GM21447 (cell line): ENCODE results near the gene TGFBR3.

ENCODE experiments used
- ATAC-seq: cut with Tn5 transposase; IDR thresholded peaks from one replicate; pipeline ENCODE4 v1.9.1; 2021; ENCODE audit not compliant: unreplicated experiment

The TGFBR3 gene

GRCh38 chr1:91827459-91828321 is 58.3 kb downstream of the TGFBR3 start:
- ATAC-seq, result no peak

DNA sequence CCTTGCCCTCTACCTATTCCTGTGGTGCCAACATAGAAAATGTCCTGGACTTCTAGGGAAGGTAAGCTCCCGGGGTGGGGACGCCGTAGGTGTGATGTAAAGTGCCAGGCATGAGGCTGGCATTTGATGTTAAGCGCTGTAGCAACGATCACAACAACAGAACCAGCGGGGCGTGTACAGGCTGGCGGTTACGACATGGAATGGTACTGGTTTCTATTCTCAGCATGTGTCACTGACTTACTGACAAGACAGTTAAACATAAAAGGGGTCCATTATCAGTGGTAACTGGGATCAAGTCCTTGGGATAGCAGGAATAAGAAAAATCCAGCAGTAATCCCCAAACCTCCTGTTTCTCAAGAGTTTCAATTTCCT is 58.9 kb downstream of the TGFBR3 start:
- ATAC-seq, result no peak

DNA sequence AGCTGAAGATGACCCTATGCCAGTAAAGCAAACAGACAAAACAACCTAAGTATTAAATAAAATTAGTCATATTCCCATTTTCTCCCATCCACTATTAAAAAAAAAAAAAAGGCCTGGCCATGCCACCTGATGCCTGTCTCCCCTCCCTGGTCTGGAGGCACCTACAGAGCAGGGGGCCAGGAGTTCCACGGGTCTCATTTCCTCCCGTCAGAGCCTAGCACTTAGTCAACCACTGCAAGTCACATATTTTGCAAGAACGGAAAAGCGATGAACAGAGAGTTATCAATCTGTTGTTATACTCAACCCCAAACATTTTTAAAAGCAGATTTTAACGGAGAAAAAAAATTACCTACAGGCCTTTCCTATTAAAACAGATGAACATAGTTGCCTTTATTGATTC is 59.3 kb downstream of the TGFBR3 start:
- ATAC-seq, result no peak

DNA sequence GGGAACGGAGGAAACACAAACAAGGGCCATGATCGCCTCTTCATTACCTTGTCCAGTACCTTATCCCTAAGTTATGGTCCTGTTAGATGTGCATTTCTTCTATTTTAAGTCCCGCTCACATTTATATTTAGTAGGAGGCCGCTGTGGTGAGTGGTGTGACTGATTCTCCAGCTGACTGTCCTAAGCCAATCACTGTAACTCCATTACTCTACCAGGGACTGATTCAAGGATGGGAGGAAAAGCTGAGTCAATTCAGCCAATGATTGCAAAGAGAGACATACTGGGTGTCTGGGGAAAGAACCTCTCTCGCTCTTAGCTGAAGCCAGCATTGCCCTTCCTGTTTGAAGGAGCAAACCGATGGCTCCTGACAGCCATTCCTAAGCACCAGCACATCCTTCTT is 59.7 kb downstream of the TGFBR3 start:
- ATAC-seq, result no peak

- no peak for ATAC-seq
These were observed 64.7 kb downstream of the TGFBR3 start for GRCh38 chr1:91821126-91821868.

- no peak for ATAC-seq
These were observed 66.7 kb downstream of the TGFBR3 start for GRCh38 chr1:91819038-91819788.

GRCh38 chr1:91818713-91818975 is 67.3 kb downstream of the TGFBR3 start:
- ATAC-seq, result no peak

GRCh38 chr1:91817211-91817905 is 68.6 kb downstream of the TGFBR3 start:
- ATAC-seq, result no peak

DNA sequence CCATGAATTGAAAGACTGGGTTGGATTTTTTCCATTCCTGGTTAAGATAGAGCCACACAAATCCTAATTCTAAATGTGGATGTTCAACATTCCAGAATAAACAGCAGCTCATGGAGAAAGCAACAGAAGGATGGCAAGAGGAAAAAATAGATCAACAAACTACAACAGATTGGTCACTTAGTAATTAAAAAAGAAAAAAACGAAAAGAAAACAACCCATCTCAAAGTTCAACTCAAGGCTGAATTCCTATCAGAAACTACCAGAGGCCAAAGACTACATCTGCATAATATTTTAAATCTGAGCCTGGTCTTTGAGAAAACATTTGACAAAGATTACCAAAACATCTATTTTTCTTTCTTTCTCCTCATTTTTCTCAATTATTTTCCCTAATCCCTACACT is 69.9 kb downstream of the TGFBR3 start:
- no peak for ATAC-seq

GRCh38 chr1:91814448-91814847 is 71.5 kb downstream of the TGFBR3 start:
- ATAC-seq, result no peak

DNA sequence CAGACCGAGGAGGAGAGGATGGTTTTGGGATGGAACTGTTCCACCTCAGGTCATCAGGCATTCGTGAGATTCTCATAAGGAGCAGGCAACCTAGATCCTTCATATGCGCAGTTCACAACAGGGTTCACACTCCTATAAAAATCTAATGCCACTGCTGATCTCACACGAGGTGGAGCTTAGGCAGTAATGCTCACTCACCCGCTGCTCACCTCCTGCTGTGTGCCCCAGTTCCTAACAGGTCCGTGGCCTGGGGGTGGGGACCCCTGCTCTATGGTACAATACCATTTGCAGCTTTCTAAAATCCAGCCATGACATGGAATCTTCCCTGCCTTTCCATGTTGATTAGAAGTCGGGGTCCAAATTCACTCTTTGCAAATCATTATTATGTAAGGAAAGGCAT is 72.1 kb downstream of the TGFBR3 start:
- no peak for ATAC-seq

- no peak for ATAC-seq
These were observed 74.5 kb downstream of the TGFBR3 start for GRCh38 chr1:91811363-91812025.

GRCh38 chr1:91809317-91809716 is 76.6 kb downstream of the TGFBR3 start:
- no peak for ATAC-seq

DNA sequence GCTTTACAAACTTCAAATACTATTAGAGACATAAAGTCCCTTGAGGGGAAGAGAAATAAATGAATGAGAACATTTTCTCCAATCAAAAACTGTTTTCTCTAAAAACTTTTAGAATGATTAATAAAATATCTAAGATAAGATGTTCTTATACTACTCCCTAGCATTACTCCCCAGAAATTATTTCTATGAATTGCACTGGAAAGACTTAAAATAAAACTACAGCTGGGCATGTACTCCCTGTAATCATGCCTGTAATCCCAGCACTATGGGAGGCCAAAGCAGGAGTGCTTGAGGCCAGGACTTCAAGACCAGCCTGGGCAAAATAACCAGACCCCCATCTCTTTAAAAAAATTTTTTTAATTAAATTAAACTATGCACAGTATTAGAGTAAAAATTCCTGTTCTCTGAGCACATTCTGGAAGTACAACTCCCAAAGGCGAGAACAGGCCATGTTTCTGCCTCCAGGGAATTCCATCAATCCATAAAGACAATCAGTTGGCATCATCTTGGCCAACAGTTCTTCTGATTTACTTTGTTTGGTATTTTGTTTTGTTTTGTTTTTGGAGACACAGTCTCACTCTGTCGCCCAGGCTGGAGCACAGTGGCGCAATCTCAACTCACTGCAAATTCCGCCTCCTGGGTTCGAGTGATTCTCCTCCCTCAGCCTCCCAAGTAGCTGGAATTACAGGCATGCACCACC is 77.9 kb downstream of the TGFBR3 start:
- no peak for ATAC-seq

DNA sequence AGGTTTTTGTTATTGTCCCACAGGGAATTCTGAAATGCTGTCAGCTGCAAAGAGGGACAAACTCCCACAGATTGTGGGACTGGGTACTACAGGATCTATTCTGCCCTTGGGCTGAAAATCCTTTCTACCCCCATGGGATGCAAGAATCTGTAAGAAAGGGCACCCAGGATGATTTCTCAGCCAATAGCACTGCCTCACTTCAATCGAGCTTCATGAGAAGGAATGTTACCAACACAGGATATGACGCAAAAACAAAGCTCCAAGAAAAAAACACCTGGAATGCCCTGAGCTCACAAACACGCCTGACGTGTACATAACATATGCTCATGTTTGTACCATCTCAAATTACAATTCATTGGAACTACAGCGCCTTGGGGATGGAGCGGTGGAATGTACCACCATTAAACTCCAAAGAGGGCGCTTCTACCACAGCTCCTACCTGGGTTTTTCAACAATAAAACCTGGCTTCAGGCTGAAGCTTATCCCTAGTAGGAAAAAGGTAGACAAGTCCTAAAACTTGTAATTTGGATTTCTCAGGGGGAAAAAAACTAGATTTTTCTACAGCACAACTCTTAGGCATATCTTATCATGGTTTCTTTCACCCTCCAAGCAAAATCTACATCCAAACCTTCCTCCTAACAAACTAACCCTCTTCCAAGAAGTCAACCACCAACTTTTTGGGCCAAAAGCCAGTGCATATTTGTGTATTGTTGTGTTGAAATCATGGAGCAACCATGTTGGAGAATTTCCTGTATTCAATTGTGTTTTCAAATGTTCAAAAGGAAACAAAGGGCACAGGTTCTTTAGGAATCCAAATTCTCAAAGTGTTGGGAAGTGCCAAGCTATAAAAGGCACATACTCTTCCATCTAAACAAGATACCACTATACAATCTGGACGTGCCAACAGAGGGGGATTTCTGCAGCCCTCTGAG is 78.9 kb downstream of the TGFBR3 start:
- no peak for ATAC-seq

GRCh38 chr1:91806181-91806768 is 79.7 kb downstream of the TGFBR3 start:
- ATAC-seq, result no peak

DNA sequence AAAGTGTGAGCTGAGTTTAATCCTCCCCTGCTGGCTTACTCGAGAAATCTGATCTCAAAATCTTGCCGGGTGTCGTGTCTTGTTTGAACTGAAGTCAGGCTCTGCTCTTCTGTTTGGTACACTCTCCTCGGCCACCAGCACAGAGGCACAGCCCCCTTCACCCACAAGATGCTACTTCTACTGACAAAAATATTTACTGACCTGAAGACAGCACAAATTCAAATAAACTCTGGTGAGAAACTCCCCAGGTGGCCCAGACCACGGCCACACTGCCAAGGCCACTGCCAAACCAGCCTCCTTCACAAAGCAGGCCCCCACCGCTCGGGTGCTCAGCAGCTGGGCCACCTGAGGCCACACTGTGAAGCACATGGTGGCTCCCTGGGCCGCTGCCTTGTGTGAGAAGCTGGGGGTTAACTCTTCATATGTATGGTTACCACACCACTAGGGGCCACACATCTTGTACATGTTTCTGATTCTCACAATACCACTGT is 80.6 kb downstream of the TGFBR3 start:
- no peak for ATAC-seq

GRCh38 chr1:91804546-91805023 is 81.4 kb downstream of the TGFBR3 start:
- peak; percentile 3 for ATAC-seq
